HepG2 (cell line): ENCODE results near the gene PLEKHG2. TPM values are rescaled to one million over a fixed set of nuclear protein-coding genes. Genes with fewer than 3 reads are reported as not detected.

Experiments
- BRCA1 ChIP-seq: sonication (generic); formaldehyde crosslinking; IDR thresholded peaks from 2 replicates; pipeline ENCODE4 v1.4.0; 2020; ENCODE audit warnings: missing genetic modification reagents
- CCDC6 ChIP-seq: sonication (generic); formaldehyde crosslinking; IDR thresholded peaks from 2 replicates; pipeline ENCODE4 v1.8.1; 2022; ENCODE audit warnings: mild to moderate bottlenecking, missing genetic modification reagents, moderate library complexity
- FIP1L1 ChIP-seq: fragments of 200-400 bp; formaldehyde crosslinking; IDR thresholded peaks from 2 replicates; pipeline ENCODE4 v1.6.1; 2018; ENCODE audit warnings: low read depth, mild to moderate bottlenecking, low read length, moderate library complexity, borderline replicate concordance; ENCODE audit not compliant: insufficient read depth
- FOXJ3 ChIP-seq: sonication (generic); formaldehyde crosslinking; IDR thresholded peaks from 2 replicates; pipeline ENCODE4 v1.4.0; 2020; ENCODE audit warnings: missing genetic modification reagents, mild to moderate bottlenecking, borderline replicate concordance
- HNRNPLL ChIP-seq: fragments of 200-400 bp; formaldehyde crosslinking; IDR thresholded peaks from 2 replicates; pipeline ENCODE4 v1.6.1; 2017; ENCODE audit warnings: mild to moderate bottlenecking, low read depth, low read length; ENCODE audit not compliant: poor library complexity, severe bottlenecking
- KAT7 ChIP-seq: IDR thresholded peaks from 2 replicates; pipeline ENCODE4 v1.6.1; 2018; ENCODE audit warnings: borderline replicate concordance, missing compliant biosample characterization
- MXD4 ChIP-seq: IDR thresholded peaks from 2 replicates; pipeline ENCODE4 v1.6.1; 2016; ENCODE audit warnings: mild to moderate bottlenecking, missing biosample characterization, missing genetic modification reagents
- NFATC3 ChIP-seq: sonication (generic); formaldehyde crosslinking; IDR thresholded peaks from 2 replicates; pipeline ENCODE4 v1.5.1; 2020; ENCODE audit warnings: mild to moderate bottlenecking, missing genetic modification reagents
- NFIB ChIP-seq: sonication (generic); formaldehyde crosslinking; IDR thresholded peaks from 2 replicates; pipeline ENCODE4 v1.9.0; 2021; ENCODE audit warnings: missing genetic modification reagents, mild to moderate bottlenecking, borderline replicate concordance
- NFKB2 ChIP-seq: sonication (generic); formaldehyde crosslinking; IDR thresholded peaks from 2 replicates; pipeline ENCODE4 v1.4.0; 2020; ENCODE audit warnings: missing genetic modification reagents, borderline replicate concordance
- NR3C1 ChIP-seq: sonication (generic); formaldehyde crosslinking; IDR thresholded peaks from 2 replicates; pipeline ENCODE4 v1.4.0; 2020; ENCODE audit warnings: missing genetic modification reagents
- TFAP4 ChIP-seq: sonication (generic); IDR thresholded peaks from 2 replicates; pipeline ENCODE4 v1.6.1; 2016; ENCODE audit warnings: low read depth, borderline replicate concordance
- U2AF2 ChIP-seq: fragments of 200-400 bp; formaldehyde crosslinking; IDR thresholded peaks from 2 replicates; pipeline ENCODE4 v1.6.1; 2017; ENCODE audit warnings: low read depth, mild to moderate bottlenecking, low read length
- UBTF ChIP-seq: sonication (generic); formaldehyde crosslinking; IDR thresholded peaks from 2 replicates; pipeline ENCODE4 v1.4.0; 2020; ENCODE audit warnings: mild to moderate bottlenecking, missing genetic modification reagents
- ZFAT ChIP-seq: sonication (generic); formaldehyde crosslinking; conservative IDR thresholded peaks from 2 replicates; pipeline ENCODE4 v1.8.1; 2023; ENCODE audit warnings: missing genetic modification reagents, inconsistent platforms
- ZNF121 ChIP-seq: sonication (generic); formaldehyde crosslinking; IDR thresholded peaks from 2 replicates; pipeline ENCODE4 v1.5.0; 2020; ENCODE audit warnings: mild to moderate bottlenecking, missing genetic modification reagents
- ZNF264 ChIP-seq: sonication (generic); formaldehyde crosslinking; IDR thresholded peaks from 2 replicates; pipeline ENCODE4 v1.4.0; 2020; ENCODE audit warnings: missing genetic modification reagents
- ZNF350 ChIP-seq: sonication (generic); formaldehyde crosslinking; IDR thresholded peaks from 2 replicates; pipeline ENCODE4 v1.4.0; 2020; ENCODE audit warnings: mild to moderate bottlenecking, low read depth, missing genetic modification reagents, borderline replicate concordance
- ZNF383 ChIP-seq: sonication (generic); formaldehyde crosslinking; IDR thresholded peaks from 2 replicates; pipeline ENCODE4 v1.4.0; 2020; ENCODE audit warnings: missing genetic modification reagents, mild to moderate bottlenecking, borderline replicate concordance
- ZNF484 ChIP-seq: sonication (generic); formaldehyde crosslinking; IDR thresholded peaks from 2 replicates; pipeline ENCODE4 v1.5.1; 2020; ENCODE audit warnings: mild to moderate bottlenecking, low read depth, missing genetic modification reagents, borderline replicate concordance
- ZNF496 ChIP-seq: sonication (generic); formaldehyde crosslinking; IDR thresholded peaks from 2 replicates; pipeline ENCODE4 v1.8.1; 2023; ENCODE audit warnings: mild to moderate bottlenecking, moderate library complexity, missing genetic modification reagents; ENCODE audit not compliant: insufficient replicate concordance
- ZNF644 ChIP-seq: IDR thresholded peaks from 2 replicates; pipeline ENCODE4 v1.6.1; 2016; ENCODE audit warnings: low read depth
- ZNF775 ChIP-seq: sonication (generic); formaldehyde crosslinking; IDR thresholded peaks from 2 replicates; pipeline ENCODE4 v1.4.0; 2020; ENCODE audit warnings: missing genetic modification reagents, mild to moderate bottlenecking, moderate library complexity, borderline replicate concordance
- polyA plus RNA-seq, 8 experiments: library from polyadenylated mRNA; depleted of rRNA in 3 of 8; stranded (reverse) in 7 of 8; unstranded in 1 of 8; fragments of >200 nt; fragmentation: Illumina TruSeq in 4 of 8; extraction: Trizol in 4 of 8; gene quantifications; 2 replicates each; pipeline versions ENCODE4 v1.2.1 to v1.2.3, GENCODE V29; 2011 to 2016; ENCODE audit warnings: low read depth in 4 of 8, missing spikeins in 1 of 8, mixed read lengths in 1 of 8; ENCODE audit not compliant: insufficient read depth in 1 of 8
- total RNA-seq, 5 experiments: library from RNA; depleted of rRNA; stranded (reverse); fragments of >200 nt; fragmentation: Illumina TruSeq; extraction: Trizol; gene quantifications; 2 replicates each; pipeline ENCODE4 v1.2.3, GENCODE V29; 2016; ENCODE audit warnings: low read depth in 1 of 5
- TF ChIP-seq, protein P1 (sequence below): sonication (generic); formaldehyde crosslinking; IDR thresholded peaks from 2 replicates; pipeline ENCODE4 v1.9.0; 2021; ENCODE audit warnings: missing genetic modification reagents, borderline replicate concordance

PLEKHG2 gene
- total and polyA plus RNA-seq, 2 of the 13 experiments (the other 11 are each of a cell fraction or from before 2014, with no cell fraction given), result 3.6 to 6.8 TPM

- no peak for TF ChIP-seq ZNF775 (CRISPR knock-in tag)
- TF ChIP-seq ZNF484 (CRISPR knock-in tag), result no peak
- TF ChIP-seq ZNF264 (CRISPR knock-in tag), result peak; percentile 59; the same call in 1 of the 2 replicates
- TF ChIP-seq FOXJ3 (CRISPR knock-in tag), result no peak
- TF ChIP-seq NFKB2 (CRISPR knock-in tag), result no peak; the same call in 1 of the 2 replicates
- TF ChIP-seq FIP1L1, result no peak
- TF ChIP-seq TFAP4, result peak; percentile 74; the same call in 1 of the 2 replicates
- TF ChIP-seq ZNF496 (CRISPR knock-in tag), result no peak
- TF ChIP-seq ZFAT (CRISPR knock-in tag), result no peak
- no peak for TF ChIP-seq ZNF383 (CRISPR knock-in tag)
- no peak for TF ChIP-seq U2AF2
- TF ChIP-seq MXD4 (CRISPR knock-in tag), result no peak
- TF ChIP-seq, protein P1, sequence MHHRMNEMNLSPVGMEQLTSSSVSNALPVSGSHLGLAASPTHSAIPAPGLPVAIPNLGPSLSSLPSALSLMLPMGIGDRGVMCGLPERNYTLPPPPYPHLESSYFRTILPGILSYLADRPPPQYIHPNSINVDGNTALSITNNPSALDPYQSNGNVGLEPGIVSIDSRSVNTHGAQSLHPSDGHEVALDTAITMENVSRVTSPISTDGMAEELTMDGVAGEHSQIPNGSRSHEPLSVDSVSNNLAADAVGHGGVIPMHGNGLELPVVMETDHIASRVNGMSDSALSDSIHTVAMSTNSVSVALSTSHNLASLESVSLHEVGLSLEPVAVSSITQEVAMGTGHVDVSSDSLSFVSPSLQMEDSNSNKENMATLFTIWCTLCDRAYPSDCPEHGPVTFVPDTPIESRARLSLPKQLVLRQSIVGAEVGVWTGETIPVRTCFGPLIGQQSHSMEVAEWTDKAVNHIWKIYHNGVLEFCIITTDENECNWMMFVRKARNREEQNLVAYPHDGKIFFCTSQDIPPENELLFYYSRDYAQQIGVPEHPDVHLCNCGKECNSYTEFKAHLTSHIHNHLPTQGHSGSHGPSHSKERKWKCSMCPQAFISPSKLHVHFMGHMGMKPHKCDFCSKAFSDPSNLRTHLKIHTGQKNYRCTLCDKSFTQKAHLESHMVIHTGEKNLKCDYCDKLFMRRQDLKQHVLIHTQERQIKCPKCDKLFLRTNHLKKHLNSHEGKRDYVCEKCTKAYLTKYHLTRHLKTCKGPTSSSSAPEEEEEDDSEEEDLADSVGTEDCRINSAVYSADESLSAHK, result no peak
- TF ChIP-seq ZNF350 (CRISPR knock-in tag), result peak; percentile 83
- no peak for TF ChIP-seq ZNF644 (CRISPR knock-in tag)
- peak; percentile 86 for TF ChIP-seq UBTF (CRISPR knock-in tag)
- TF ChIP-seq ZNF121 (CRISPR knock-in tag), result peak; percentile 23; the same call in 1 of the 2 replicates
- peak; percentile 77 for TF ChIP-seq HNRNPLL
- no peak for TF ChIP-seq KAT7 (CRISPR knock-in tag)
- peak; percentile 39; the same call in 1 of the 2 replicates for TF ChIP-seq CCDC6 (CRISPR knock-in tag)
- TF ChIP-seq NFATC3 (CRISPR knock-in tag), result no peak
- no peak for TF ChIP-seq NR3C1
- TF ChIP-seq NFIB (CRISPR knock-in tag), result no peak
- no peak for TF ChIP-seq BRCA1
Observed at GRCh38 chr19:39428283-39429112, 16.0 kb downstream of the PLEKHG2 start (continued).
